Astrocyte (in vitro differentiated cells and primary cell): ENCODE results near the gene GHRH.

Experiments used
- EZH2 ChIP-seq: IDR thresholded peaks from 2 replicates; pipeline ENCODE4 v1.6.1; 2012; ENCODE audit warnings: mild to moderate bottlenecking, low read length, inconsistent platforms; ENCODE audit not compliant: insufficient read depth
- TF ChIP-seq, protein P1 (sequence below): IDR thresholded peaks from 2 replicates; pipeline ENCODE4 v1.5.1; 2011; ENCODE audit warnings: low read depth, mild to moderate bottlenecking, inconsistent platforms, low read length, moderate library complexity; ENCODE audit not compliant: insufficient read depth

DNA sequence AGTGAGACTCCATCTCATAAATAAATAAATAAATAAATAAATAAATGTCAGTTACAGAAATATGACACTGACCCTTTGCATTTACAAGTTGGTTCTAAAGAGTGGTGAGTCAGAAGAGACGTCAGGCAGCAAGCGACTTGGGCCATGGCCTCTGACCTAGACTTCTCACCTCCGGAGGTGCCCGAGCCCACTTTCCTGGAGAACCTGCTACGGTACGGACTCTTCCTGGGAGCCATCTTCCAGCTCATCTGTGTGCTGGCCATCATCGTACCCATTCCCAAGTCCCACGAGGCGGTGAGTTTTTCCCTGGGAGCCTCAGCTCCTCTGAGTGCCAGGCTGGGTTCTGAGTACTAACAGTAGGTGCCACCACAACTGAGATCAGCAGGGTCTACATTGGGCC lies 39.5 kb upstream of the GHRH start:
- TF ChIP-seq, protein P1, sequence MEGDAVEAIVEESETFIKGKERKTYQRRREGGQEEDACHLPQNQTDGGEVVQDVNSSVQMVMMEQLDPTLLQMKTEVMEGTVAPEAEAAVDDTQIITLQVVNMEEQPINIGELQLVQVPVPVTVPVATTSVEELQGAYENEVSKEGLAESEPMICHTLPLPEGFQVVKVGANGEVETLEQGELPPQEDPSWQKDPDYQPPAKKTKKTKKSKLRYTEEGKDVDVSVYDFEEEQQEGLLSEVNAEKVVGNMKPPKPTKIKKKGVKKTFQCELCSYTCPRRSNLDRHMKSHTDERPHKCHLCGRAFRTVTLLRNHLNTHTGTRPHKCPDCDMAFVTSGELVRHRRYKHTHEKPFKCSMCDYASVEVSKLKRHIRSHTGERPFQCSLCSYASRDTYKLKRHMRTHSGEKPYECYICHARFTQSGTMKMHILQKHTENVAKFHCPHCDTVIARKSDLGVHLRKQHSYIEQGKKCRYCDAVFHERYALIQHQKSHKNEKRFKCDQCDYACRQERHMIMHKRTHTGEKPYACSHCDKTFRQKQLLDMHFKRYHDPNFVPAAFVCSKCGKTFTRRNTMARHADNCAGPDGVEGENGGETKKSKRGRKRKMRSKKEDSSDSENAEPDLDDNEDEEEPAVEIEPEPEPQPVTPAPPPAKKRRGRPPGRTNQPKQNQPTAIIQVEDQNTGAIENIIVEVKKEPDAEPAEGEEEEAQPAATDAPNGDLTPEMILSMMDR, result no peak
- no peak for TF ChIP-seq EZH2
